Measurements from ENCODE around the gene DNAH7.

The DNAH7 gene

DNA sequence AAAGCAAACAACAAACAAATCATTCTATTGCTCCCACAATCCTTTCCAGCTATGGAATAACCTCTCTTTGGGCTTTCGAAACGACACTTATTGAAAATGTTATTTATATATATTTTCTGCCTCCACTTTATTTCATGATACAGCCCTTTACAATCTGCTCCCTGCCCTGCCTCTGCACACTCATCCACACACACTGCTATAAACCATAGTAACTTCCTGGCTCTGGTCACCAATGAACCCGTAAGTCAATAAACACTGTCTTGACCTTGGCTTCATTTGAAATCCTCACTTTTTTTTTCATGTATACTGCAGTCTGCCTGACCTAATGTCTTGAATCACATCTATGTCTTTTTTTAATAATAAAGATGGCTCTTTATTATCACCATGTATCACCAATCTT lies 250.1 kb downstream of the DNAH7 start:
- in situ Hi-C loops (cut with MboI; ENCODE audit: low sequenced_read_pairs): no loop called here

GRCh38 chr2:195818106-195818505 lies 250.5 kb downstream of the DNAH7 start:
- in situ Hi-C loops (cut with MboI; ENCODE audit: low sequenced_read_pairs): no loop called here

GRCh38 chr2:195815083-195815482 lies 253.6 kb downstream of the DNAH7 start:
- in situ Hi-C loops (cut with MboI; ENCODE audit: low sequenced_read_pairs): no loop called here

- in situ Hi-C loops (cut with MboI; ENCODE audit: low sequenced_read_pairs): no loop called here
Measured at GRCh38 chr2:195813421-195813820, 255.2 kb downstream of the DNAH7 start.

- in situ Hi-C loops (cut with MboI; ENCODE audit: low sequenced_read_pairs): no loop called here
Measured at GRCh38 chr2:195810340-195811098, 258.1 kb downstream of the DNAH7 start.

GRCh38 chr2:195808189-195808588 lies 260.4 kb downstream of the DNAH7 start:
- in situ Hi-C loops (cut with MboI; ENCODE audit: low sequenced_read_pairs): no loop called here

DNA sequence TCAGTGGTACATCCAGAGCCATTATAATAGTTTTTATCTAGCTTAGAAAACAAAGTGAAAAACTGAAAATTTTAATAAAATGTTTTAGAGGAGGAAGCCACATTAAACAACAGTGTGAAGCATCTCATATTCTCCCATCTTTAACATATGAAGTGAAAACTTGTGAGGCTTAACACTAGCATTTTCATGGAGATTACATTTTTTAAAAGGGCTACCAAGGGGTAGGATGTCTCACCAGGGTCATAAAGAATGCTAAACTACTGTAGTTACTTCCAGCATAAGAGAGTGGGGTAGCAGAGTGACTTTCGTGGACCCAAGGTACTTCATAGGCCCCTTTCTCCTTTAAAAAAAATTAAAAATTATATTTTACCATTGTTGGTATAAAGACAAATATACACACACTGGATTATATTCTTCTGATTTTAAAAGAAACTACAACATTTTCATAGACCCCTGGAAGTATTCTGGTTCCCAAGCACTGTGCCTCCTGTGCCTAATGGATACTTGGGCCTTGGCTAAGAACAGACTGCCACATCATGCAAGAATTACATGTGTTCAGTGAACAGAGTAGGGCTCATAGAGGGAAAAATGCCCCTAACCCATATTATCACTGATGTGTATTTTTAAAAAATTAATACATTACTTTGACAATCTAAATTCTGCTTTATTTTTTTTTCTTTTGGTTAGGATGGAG lies 263.2 kb downstream of the DNAH7 start:
- in situ Hi-C loops (cut with MboI; ENCODE audit: low sequenced_read_pairs): no loop called here

DNA sequence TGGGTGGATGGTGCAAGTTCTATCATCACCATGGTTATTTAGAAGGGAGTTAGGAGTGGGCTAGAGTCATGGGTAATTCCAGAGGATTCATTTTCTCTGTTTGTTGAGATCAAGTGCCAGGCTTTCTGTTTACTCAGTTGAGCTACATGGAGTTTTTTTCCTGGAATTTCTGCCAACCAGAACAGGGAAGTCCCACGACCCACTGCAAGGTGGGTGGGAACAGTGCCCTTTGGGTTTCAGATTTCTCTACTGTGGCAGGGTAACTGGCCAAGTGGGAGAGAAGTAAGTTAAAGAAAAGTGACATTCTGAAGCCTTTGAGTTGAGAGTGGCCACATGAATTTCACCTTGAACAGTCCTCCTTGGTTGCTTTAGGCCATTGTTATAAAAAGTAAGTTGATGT lies 272.8 kb downstream of the DNAH7 start:
- in situ Hi-C loops (cut with MboI; ENCODE audit: low sequenced_read_pairs): no loop called here

GRCh38 chr2:195793881-195794280 lies 274.8 kb downstream of the DNAH7 start:
- in situ Hi-C loops (cut with MboI; ENCODE audit: low sequenced_read_pairs): no loop called here

DNA sequence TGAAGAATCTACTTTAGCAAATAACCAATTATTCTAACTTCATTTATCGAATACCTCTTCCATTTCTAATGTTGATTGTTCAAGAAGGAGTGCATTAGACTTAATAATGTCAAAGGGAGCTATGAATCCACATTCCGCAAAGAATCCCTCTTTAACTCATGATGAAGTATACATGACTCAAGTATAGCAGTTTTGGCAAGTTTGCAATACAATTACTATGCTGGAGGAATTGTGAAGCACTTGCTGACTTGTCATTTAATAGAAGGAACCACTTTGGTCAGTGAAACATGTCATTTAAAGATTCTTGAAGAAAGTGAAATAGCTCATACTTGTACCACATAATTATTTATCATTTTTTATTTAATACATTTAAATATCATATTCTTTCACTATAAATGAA lies 286.5 kb downstream of the DNAH7 start:
- in situ Hi-C loops (cut with MboI; ENCODE audit: low sequenced_read_pairs): no loop called here

DNA sequence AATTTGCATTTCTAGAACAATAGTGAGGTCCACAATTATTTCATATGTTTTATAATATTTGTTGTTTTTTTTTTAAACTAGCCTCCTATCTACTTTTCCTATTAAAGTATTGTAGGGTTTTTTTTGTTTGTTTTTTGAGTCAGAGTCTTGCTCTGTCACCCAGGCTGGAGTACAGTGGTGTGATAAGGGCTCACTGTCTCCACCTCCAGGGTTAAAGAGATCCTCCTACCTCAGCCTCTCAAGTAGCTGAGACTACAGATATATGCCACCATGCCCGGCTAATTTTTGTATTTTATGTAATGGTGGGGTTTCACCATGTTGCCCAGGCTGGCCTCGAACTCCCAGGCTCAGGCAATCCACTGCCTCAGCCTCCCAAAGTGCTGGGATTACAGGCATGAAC lies 289.1 kb downstream of the DNAH7 start:
- in situ Hi-C loops (cut with MboI; ENCODE audit: low sequenced_read_pairs): no loop called here

DNA sequence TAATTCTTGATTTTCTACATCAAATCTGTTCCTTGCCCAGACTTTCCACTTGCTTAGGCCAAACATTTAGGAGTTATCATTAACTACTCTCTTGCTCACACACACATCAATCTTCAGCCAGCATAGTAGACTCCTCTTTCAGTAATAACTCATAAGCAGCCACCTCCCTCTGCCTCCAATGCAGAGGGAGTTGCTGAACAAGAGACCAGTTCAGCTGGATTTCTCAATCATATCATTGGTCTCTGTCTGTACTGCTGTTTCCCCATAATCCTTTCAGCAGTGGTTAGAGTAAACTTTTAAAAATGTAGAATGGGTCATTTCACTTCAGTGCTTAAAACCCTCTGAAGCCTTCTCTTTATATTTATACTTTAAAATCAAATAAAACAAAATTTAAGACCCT lies 298.7 kb downstream of the DNAH7 start:
- in situ Hi-C loops (cut with MboI; ENCODE audit: low sequenced_read_pairs): no loop called here

GRCh38 chr2:195768431-195768830 lies 300.2 kb downstream of the DNAH7 start:
- in situ Hi-C loops (cut with MboI; ENCODE audit: low sequenced_read_pairs): no loop called here

DNA sequence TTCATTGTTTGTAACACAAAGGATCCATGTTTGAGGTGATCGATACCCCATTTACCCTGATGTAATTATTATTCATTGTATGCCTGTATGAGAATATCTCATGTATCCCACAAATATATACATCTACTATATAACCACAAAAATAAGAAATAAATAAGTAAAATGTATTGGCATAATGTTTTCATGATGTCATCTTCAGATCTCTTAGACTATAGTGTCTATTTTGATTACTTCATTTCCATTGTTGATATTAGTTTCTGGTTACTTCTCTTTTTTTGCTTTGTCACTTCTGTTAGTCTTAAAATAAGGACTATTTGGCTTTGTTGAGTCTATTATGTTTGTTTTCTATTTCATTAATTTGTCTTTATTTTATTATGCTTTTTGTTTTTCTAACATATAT lies 301.9 kb downstream of the DNAH7 start:
- in situ Hi-C loops (cut with MboI; ENCODE audit: low sequenced_read_pairs): no loop called here

DNA sequence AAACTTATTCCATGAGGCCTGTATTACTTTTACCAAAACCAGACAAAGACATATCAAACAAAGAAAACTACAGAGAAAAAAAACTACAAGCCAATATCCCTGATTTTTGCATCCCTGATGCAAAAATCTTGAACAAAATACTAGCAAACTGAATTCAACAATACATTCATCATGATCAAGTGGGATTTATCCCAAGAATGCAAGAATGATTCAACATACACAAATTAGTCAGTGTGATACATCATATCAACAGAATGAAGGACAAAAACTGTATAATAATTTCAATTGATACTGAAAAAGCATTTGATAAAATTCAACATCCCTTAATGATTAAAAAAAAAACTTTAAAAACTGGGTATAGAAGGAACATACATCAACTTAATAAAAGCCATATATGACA lies 304.8 kb downstream of the DNAH7 start:
- in situ Hi-C loops (cut with MboI; ENCODE audit: low sequenced_read_pairs): no loop called here

GRCh38 chr2:195759877-195760276 lies 308.8 kb downstream of the DNAH7 start:
- in situ Hi-C loops (cut with MboI; ENCODE audit: low sequenced_read_pairs): no loop called here

GRCh38 chr2:195758846-195759245 lies 309.8 kb downstream of the DNAH7 start:
- in situ Hi-C loops (cut with MboI; ENCODE audit: low sequenced_read_pairs): no loop called here

- in situ Hi-C loops (cut with MboI; ENCODE audit: low sequenced_read_pairs): no loop called here
Measured at GRCh38 chr2:195756218-195756942, 312.3 kb downstream of the DNAH7 start.

DNA sequence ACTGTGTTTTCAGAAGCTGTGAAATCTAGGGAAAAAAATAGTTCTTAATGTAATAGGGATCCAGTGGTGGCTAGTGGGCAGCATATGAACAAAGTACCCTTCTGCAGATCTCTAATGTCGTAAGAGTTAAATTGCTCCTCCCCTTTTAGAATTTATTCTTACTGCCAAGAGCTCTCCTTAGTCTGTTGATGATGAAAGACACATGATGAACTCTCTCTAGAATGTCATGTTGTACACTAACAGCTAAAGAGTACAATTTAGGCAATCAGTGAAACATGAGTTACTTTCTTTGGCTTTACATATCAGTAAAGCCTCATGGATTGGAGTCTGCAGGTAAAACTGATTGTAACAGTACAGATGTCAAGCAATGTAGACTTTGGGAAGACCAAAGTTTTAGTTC lies 327.4 kb downstream of the DNAH7 start:
- in situ Hi-C loops (cut with MboI; ENCODE audit: low sequenced_read_pairs): no loop called here

DNA sequence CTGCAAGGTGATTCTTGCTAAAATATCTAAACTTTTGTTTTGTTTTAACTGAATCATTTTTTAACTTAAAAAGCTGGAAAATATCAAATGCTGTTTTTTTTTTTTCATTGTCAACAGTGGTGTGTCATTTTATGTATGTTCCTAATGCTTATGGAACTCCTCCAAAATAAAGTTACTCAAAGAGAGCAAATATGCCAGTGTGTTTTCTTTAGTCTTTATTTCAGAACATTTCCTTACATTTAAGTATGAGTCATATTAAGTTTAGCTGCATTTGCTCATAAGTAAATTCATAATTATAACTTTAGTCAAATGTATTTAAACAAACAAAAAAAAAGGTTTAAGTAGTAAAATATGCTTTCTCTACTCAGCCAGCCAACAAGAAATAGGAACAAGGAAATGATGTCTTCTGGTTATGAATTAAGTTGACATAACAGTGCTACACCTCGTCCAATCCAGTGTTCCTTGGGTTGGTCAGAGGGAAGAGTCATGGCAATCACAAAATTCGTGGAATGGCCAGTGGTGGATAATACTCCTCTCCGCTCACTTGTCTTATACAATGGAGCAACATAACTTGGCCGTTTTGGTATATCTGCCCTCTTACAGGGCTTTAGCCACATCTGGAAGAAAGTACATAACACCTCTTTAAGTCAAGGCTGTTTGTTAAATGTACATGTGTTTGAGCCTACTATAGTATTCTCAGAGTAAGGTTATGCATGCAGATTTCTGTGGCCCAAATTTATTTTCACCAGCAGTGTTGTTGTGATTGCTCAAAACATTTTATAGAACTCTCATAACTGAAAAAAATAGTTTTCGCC lies 330.9 kb downstream of the DNAH7 start:
- in situ Hi-C loops (cut with MboI; ENCODE audit: low sequenced_read_pairs): no loop called here

DNA sequence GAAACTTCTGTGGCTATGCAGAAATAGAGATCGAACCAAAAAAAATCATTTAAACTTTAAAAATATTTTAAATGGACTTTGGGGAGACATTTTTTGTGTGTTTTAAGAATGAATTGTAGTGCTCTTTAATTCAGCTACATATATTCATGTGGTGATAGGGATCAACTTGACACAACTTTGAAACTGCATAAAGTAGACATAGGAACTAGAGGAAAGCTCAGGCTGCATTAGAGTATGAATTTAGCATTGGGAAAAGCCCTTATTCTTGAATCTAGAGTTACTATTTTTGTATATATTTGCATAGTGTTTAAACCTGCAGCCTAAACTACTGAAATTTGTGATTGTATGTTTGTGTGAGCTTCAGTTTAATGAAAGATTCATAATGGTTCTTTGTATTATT lies 333.3 kb downstream of the DNAH7 start:
- in situ Hi-C loops (cut with MboI; ENCODE audit: low sequenced_read_pairs): no loop called here

All from hTERT RPE-1 (cell line).